ENCODE measurements around the gene MNDA.

MNDA gene

GRCh38 chr1:158813164-158813563, 18.0 kb upstream of the MNDA start:
- H3K36me3 ChIP-seq (ENCODE audit: control insufficient read depth, insufficient read depth, low read length), result no peaks in the 10 kb centered on the region
- H3K9ac ChIP-seq (ENCODE audit: low read length), result no peak overlapping the region
- no peaks in the 10 kb centered on the region for H3K27me3 ChIP-seq (ENCODE audit: control insufficient read depth, insufficient read depth, low read length)
- no peak overlapping the region for H3K27ac ChIP-seq (ENCODE audit: low read depth, low read length)
- no peaks in the 10 kb centered on the region for H3K4me1 ChIP-seq (ENCODE audit: control insufficient read depth, insufficient read depth, low read length)
- H3K4me3 ChIP-seq (ENCODE audit: low read length), result no peak overlapping the region

- H3K27ac ChIP-seq (ENCODE audit: low read depth, low read length), result no peak overlapping the region
- H3K9ac ChIP-seq (ENCODE audit: low read length), result no peak overlapping the region
- H3K4me1 ChIP-seq (ENCODE audit: control insufficient read depth, insufficient read depth, low read length), result no peaks in the 10 kb centered on the region
- H3K36me3 ChIP-seq (ENCODE audit: control insufficient read depth, insufficient read depth, low read length), result no peaks in the 10 kb centered on the region
- H3K27me3 ChIP-seq (ENCODE audit: control insufficient read depth, insufficient read depth, low read length), result no peaks in the 10 kb centered on the region
- H3K4me3 ChIP-seq (ENCODE audit: low read length), result no peak overlapping the region
Observed at GRCh38 chr1:158814970-158815369, 16.2 kb upstream of the MNDA start.

- Histone ChIP-seq H3K27ac (ENCODE audit: low read depth, low read length) (no peak overlapping the region), H3K9ac (ENCODE audit: low read length) (no peak overlapping the region), H3K4me1 (ENCODE audit: control insufficient read depth, insufficient read depth, low read length) (no peaks in the 10 kb centered on the region), H3K4me3 (ENCODE audit: low read length) (no peak overlapping the region), H3K36me3 (ENCODE audit: control insufficient read depth, insufficient read depth, low read length) (no peaks in the 10 kb centered on the region), H3K27me3 (ENCODE audit: control insufficient read depth, insufficient read depth, low read length) (no peaks in the 10 kb centered on the region)
Observed at GRCh38 chr1:158818560-158818959, 12.6 kb upstream of the MNDA start.

GRCh38 chr1:158818975-158819431, 12.1 kb upstream of the MNDA start:
- Histone ChIP-seq H3K27me3 (ENCODE audit: control insufficient read depth, insufficient read depth, low read length) (no peaks in the 10 kb centered on the region), H3K4me1 (ENCODE audit: control insufficient read depth, insufficient read depth, low read length) (no peaks in the 10 kb centered on the region), H3K9ac (ENCODE audit: low read length) (no peak overlapping the region), H3K4me3 (ENCODE audit: low read length) (no peak overlapping the region), H3K36me3 (ENCODE audit: control insufficient read depth, insufficient read depth, low read length) (no peaks in the 10 kb centered on the region), H3K27ac (ENCODE audit: low read depth, low read length) (no peak overlapping the region)

- Histone ChIP-seq H3K4me3 (ENCODE audit: low read length) (no peak overlapping the region), H3K9ac (ENCODE audit: low read length) (no peak overlapping the region), H3K4me1 (ENCODE audit: control insufficient read depth, insufficient read depth, low read length) (no peaks in the 10 kb centered on the region), H3K36me3 (ENCODE audit: control insufficient read depth, insufficient read depth, low read length) (no peaks in the 10 kb centered on the region), H3K27me3 (ENCODE audit: control insufficient read depth, insufficient read depth, low read length) (no peaks in the 10 kb centered on the region), H3K27ac (ENCODE audit: low read depth, low read length) (no peak overlapping the region)
Observed at GRCh38 chr1:158819461-158820443, 11.4 kb upstream of the MNDA start.

GRCh38 chr1:158821723-158822122, 9.4 kb upstream of the MNDA start:
- Histone ChIP-seq H3K36me3 (ENCODE audit: control insufficient read depth, insufficient read depth, low read length) (no peaks in the 10 kb centered on the region), H3K4me1 (ENCODE audit: control insufficient read depth, insufficient read depth, low read length) (no peaks in the 10 kb centered on the region), H3K9ac (ENCODE audit: low read length) (no peak overlapping the region), H3K27ac (ENCODE audit: low read depth, low read length) (no peak overlapping the region), H3K27me3 (ENCODE audit: control insufficient read depth, insufficient read depth, low read length) (no peaks in the 10 kb centered on the region), H3K4me3 (ENCODE audit: low read length) (no peak overlapping the region)

GRCh38 chr1:158830074-158830677, 975 bp upstream of the MNDA start:
- H3K36me3 ChIP-seq (ENCODE audit: control insufficient read depth, insufficient read depth, low read length), result no peaks in the 10 kb centered on the region
- H3K27me3 ChIP-seq (ENCODE audit: control insufficient read depth, insufficient read depth, low read length), result no peaks in the 10 kb centered on the region
- H3K4me3 ChIP-seq (ENCODE audit: low read length), result no peak overlapping the region
- no peak overlapping the region for H3K9ac ChIP-seq (ENCODE audit: low read length)
- no peak overlapping the region for H3K27ac ChIP-seq (ENCODE audit: low read depth, low read length)
- no peaks in the 10 kb centered on the region for H3K4me1 ChIP-seq (ENCODE audit: control insufficient read depth, insufficient read depth, low read length)

- Histone ChIP-seq H3K27ac (ENCODE audit: low read depth, low read length) (no peak overlapping the region), H3K36me3 (ENCODE audit: control insufficient read depth, insufficient read depth, low read length) (no peaks in the 10 kb centered on the region), H3K9ac (ENCODE audit: low read length) (no peak overlapping the region), H3K4me1 (ENCODE audit: control insufficient read depth, insufficient read depth, low read length) (no peaks in the 10 kb centered on the region), H3K27me3 (ENCODE audit: control insufficient read depth, insufficient read depth, low read length) (no peaks in the 10 kb centered on the region), H3K4me3 (ENCODE audit: low read length) (no peak overlapping the region)
Observed at GRCh38 chr1:158833264-158833663, 2.1 kb downstream of the MNDA start.

- Histone ChIP-seq H3K9ac (ENCODE audit: low read length) (no peak overlapping the region), H3K36me3 (ENCODE audit: control insufficient read depth, insufficient read depth, low read length) (no peaks in the 10 kb centered on the region), H3K27ac (ENCODE audit: low read depth, low read length) (no peak overlapping the region), H3K4me1 (ENCODE audit: control insufficient read depth, insufficient read depth, low read length) (no peaks in the 10 kb centered on the region), H3K4me3 (ENCODE audit: low read length) (no peak overlapping the region), H3K27me3 (ENCODE audit: control insufficient read depth, insufficient read depth, low read length) (no peaks in the 10 kb centered on the region)
Observed at GRCh38 chr1:158836038-158836437, 4.9 kb downstream of the MNDA start.

GRCh38 chr1:158838660-158839059, 7.5 kb downstream of the MNDA start:
- no peak overlapping the region for H3K9ac ChIP-seq (ENCODE audit: low read length)
- no peak overlapping the region for H3K4me3 ChIP-seq (ENCODE audit: low read length)
- H3K4me1 ChIP-seq (ENCODE audit: control insufficient read depth, insufficient read depth, low read length), result no peaks in the 10 kb centered on the region
- H3K27ac ChIP-seq (ENCODE audit: low read depth, low read length), result no peak overlapping the region
- no peaks in the 10 kb centered on the region for H3K27me3 ChIP-seq (ENCODE audit: control insufficient read depth, insufficient read depth, low read length)
- H3K36me3 ChIP-seq (ENCODE audit: control insufficient read depth, insufficient read depth, low read length), result no peaks in the 10 kb centered on the region

- no peaks in the 10 kb centered on the region for H3K4me1 ChIP-seq (ENCODE audit: control insufficient read depth, insufficient read depth, low read length)
- H3K27me3 ChIP-seq (ENCODE audit: control insufficient read depth, insufficient read depth, low read length), result no peaks in the 10 kb centered on the region
- no peak overlapping the region for H3K27ac ChIP-seq (ENCODE audit: low read depth, low read length)
- H3K4me3 ChIP-seq (ENCODE audit: low read length), result no peak overlapping the region
- no peak overlapping the region for H3K9ac ChIP-seq (ENCODE audit: low read length)
- no peaks in the 10 kb centered on the region for H3K36me3 ChIP-seq (ENCODE audit: control insufficient read depth, insufficient read depth, low read length)
Observed at GRCh38 chr1:158839566-158839965, 8.4 kb downstream of the MNDA start.

- Histone ChIP-seq H3K27ac (ENCODE audit: low read depth, low read length) (no peak overlapping the region), H3K27me3 (ENCODE audit: control insufficient read depth, insufficient read depth, low read length) (no peaks in the 10 kb centered on the region), H3K36me3 (ENCODE audit: control insufficient read depth, insufficient read depth, low read length) (no peaks in the 10 kb centered on the region), H3K9ac (ENCODE audit: low read length) (no peak overlapping the region), H3K4me3 (ENCODE audit: low read length) (no peak overlapping the region), H3K4me1 (ENCODE audit: control insufficient read depth, insufficient read depth, low read length) (no peaks in the 10 kb centered on the region)
Observed at GRCh38 chr1:158840236-158840635, 9.1 kb downstream of the MNDA start.
